Measurements from ENCODE around the gene BCAS3.

DNA sequence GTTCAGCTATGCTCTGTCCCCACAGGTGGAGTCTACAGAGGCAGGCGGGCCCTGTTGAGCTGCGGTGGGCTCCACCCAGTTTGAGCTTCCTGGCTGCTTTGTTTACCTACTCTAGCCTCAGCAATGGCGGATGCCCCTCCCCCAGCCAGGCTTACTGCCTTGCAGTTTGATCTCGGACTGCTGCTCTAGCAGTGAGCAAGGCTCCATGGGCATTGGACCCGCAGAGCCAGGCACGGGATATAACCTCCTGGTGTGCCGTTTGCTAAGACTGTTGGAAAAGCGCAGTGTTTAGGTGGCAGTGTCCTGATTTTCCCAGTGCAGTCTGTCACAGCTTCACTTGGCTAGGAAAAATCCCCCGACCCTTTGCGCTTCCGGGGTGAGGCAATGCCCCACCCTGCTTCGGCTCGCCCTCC is 89.1 kb downstream of the BCAS3 start:
- TF ChIP-seq CTCF (conservative IDR thresholded peaks at IDR 0.05; ENCODE audit: low read depth, low read length) (no peak), EZH2 (IDR thresholded peaks at IDR 0.05; ENCODE audit: borderline replicate concordance, low read depth, low read length, poor library complexity, severe bottlenecking) (no peak)

Measured in A673 (cell line).